Measurements from ENCODE around the gene GCHFR.
A peak's percentile ranks its signal among the peaks of the same experiment; 100 is the strongest.

The GCHFR gene

GRCh38 chr15:40754883-40755811 lies 8.7 kb upstream of the GCHFR start, which contains the start of gene RMDN3:
TSS of gene RMDN3 (minus strand) at chr15:40755254. CDS start at chr15:40754783, 471 bp downstream.
- peak; percentile 96 for DNase-seq (ENCODE audit: low spot score)

GRCh38 chr15:40755812-40756208 lies 8.1 kb upstream of the GCHFR start:
- DNase-seq (ENCODE audit: low spot score), result no peak

DNA sequence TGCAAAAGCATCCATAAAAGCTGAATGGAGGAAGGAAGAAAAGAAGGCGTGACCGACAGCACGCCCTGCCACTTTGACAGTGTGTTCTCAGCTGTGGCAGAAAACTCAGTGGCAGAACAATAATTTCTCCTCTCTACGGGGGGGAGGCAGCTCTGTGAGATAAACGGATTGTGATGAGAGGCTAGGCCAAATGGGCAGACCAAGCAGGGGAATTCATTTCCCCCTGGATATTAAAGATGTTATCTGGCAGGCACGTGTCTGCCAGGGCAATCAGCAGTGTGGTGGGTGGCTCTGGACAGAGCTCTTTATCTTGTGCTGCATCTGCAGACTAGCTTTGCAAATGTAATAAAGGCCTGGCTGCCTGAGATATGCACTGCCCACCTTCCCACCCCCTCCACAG lies 6.9 kb upstream of the GCHFR start:
- peak; percentile 44 for DNase-seq (ENCODE audit: low spot score)

GRCh38 chr15:40759961-40760360 lies 3.9 kb upstream of the GCHFR start:
- no peak for DNase-seq (ENCODE audit: low spot score)

DNA sequence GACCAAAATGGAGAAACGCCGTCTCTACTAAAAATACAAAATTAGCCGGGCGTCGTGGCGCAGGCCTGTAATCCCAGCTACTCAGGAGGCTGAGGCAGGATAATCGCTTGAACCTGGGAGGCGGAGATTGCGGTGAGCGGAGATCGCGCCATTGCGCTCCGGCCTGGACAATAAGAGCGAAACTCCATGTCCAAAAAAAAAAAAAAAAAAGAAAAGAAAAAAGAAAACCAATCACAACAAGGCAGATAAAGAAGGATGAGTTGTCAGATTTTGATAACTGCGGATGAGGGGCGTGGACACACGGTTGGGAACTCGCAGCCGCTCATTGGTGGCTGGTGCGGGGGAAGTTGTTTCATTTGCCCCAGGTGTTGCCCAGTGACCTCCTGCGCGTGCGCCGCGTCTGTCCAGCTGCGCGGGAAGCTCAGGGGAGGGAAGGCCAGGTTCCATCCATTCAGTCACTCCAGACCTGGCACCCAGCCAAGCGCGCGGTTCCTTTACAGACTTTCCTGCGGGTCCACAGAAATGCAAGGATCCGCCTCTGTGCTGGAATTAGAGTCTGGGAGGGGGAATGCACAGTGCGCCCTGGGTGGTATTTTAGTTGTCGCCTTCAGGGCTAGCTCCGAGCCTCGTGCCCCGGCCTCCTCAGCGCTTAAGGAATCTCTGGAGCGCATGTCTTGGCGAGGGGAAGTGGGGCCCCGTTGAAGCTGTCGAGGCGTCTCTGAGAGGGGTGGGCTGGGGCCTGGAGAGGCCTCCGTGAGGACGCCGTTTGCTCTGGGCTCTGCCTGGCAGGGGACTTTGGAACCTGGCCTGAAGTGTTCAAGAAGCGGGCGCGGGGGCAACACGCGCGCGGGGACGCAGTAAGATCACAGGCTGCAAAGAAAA lies 708 bp upstream of the GCHFR start:
- DNase-seq (ENCODE audit: low spot score), result peak; percentile 66

DNA sequence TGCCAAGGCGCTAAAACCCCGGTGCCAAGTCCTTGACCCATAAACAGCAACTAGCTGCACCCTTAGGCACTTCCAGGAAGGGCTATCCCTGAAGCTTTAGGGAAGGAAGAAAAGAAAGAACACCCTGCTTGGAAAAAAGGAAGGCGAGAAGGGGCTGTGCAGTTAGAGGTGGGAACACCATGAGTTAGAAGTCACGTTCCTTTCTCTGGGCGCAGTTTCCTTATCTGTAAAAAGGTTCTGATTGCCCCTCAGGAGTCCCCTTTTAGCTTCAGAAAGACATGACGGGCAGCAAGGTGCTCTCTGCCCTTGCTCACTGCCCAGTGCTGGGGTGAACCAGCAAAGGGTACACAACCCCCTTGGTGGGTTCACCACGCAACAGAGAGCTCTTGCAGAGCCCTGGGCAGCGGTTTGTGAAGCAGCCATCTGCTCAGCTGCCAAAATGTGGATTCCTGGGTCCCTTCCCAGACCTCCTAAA lies 798 bp downstream of the GCHFR start:
- DNase-seq (ENCODE audit: low spot score), result peak; percentile 52

DNA sequence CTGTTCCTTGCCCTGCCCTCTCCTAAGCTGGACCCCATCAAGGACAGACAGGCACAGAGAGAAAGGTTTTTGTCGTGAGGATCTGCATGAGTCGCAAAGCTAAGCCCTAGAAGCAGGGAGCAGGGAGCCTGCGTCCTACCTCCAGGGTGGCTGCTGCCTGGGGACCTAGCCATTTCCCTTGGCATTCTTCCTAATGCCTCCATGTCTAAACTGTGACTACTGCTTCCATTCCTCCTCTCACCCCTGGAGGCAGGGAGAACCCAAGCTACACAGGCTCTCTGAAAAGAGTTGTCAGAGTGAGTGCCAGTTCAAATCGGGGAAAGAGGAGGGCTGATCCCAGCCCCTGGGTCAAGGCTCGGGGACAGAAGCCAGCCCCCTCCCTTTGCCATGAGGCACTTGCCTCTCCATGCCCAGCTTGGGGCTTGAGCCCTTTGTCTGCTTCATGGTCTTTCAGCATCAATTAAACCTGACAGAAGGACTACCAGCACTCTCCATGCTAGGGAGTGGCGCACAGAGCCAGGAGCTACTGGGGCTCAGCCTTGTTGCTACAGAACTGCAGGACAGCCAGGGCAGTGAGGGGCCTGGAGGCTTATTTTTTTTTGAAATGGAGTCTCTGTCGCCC lies 2.4 kb downstream of the GCHFR start:
- DNase-seq (ENCODE audit: low spot score), result no peak

GRCh38 chr15:40766906-40767837 lies 3.3 kb downstream of the GCHFR start:
- DNase-seq (ENCODE audit: low spot score), result peak; percentile 44

- DNase-seq (ENCODE audit: low spot score), result no peak
Measured at GRCh38 chr15:40767838-40768500, 4.1 kb downstream of the GCHFR start.

DNA sequence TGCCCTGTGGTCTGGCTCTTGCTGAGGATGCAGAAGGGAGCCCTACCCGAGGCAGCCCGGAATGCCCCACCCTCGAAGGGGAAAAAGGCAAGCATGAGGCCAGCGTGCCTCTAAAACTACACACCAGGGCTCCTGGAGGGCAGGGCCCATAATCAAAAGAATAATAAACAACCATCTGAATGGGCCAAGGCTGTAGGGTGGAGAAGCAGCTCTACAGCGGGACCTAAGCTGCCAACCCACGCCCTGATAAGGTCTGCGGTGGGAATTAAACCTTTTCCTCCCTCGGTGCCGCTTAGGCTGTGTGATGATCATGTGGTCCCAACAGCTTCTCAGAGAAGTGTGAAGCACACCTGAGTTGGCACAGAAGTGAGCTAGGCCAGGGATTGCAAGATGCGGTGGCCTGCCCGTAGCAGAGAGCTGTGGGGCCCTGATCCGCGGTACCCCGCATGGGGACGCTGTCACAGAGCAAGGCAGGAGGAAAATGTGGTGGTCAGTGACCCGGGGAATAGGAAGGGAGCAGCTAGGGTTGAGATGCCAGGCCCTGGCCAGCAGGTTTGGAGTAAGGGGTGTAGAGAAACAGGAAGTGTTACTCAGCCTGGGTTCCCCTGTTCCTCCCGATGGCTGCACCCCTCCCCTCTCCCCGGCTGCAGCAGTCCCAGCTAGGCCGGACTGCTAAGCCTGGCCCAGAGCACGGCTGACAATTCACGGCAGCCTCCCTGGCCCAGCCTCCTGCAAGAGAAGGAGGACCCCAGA lies 4.8 kb downstream of the GCHFR start:
- peak; percentile 42 for DNase-seq (ENCODE audit: low spot score)

DNA sequence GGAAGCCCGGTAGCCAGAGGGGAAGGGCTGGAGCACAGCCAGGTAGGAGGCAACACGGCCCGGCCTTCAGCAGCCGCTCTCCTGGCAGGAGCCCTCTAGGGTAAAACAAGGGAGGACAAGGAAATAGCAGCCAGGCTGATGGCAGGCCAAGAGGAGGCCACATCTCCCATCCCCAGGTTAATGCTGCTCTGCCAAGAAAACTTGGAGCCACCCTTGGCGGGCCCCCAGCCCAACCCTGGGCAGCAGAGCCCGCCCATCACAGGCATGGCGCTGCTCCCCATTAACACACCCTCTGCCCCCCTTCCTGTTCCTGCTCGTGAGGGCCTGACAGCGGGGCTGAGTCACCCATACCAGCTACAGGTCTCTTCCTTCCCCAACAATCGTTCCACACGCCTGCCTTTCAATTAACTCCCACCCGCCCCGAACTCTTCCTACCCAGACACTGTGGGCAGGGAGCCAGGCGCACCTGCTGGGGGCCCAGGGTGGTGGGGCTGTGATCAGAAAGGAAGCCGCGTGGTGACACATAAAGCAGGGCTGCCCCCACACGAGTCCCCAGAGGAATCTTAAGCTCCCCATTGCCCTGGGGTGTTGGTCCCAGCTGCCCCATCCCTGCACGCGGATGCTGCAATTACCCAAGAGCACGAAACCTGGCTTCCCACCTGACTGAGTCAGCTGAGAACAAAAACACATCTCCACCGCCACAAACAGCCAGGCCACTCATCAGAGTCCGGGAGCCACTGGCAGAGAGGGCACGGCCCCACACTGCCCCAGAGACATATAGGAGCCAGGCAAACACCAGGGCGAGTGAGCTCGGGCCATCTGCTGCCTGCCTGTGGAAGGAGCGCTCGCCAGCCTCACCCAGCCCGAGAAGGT lies 5.6 kb downstream of the GCHFR start, which contains the start of gene C15orf62:
C15orf62 (plus strand) TSS at position 707 of the 873 bp plus-strand sequence. CDS start 516 bp downstream, outside the sequence.
- DNase-seq (ENCODE audit: low spot score), result peak; percentile 52

DNA sequence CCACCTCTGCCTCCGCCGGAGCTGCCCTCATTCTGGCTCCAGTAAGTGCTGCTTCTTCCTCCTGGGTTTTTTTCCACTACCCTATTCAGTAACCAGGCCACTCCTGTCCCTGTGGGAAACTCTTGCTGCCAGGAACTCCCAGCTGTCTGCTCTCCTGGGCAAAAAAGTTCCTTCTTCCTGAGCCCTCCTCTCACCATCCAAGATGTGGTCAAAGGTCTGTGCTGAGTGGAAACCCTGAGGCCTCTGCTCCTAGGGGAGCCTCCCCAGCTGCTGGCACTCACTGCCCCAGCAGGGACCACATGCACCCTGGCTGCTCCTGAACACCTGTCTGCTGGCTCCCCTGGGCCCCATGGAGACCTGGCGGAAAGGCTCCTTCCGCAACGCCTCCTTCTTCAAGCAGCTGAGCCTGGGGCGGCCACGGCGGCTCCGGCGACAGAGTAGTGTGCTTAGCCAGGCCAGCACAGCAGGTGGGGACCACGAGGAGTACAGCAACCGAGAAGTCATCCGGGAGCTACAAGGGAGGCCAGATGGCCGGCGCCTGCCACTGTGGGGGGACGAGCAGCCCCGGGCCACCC lies 6.4 kb downstream of the GCHFR start:
- DNase-seq (ENCODE audit: low spot score), result no peak

- no peak for DNase-seq (ENCODE audit: low spot score)
Measured at GRCh38 chr15:40771242-40771641, 7.4 kb downstream of the GCHFR start.

DNA sequence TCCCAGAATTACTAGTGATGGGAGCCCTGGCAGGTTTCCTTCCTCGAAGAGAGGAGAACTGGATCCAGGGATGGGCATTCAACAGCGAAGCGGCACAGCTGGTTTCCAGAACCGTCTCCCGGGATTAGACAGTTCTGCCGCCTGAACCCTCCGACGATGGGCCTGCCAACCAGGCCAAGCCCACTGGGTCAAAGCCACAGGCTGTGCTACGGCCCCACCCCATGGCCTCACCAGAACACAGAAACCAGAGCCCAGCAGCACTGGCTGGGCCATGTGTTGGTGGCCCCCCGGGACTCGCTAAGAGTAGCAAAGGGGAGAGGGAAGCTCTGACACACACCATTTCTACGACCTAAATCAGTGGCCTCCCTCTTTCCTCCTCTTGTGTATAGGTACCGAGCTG lies 8.1 kb downstream of the GCHFR start:
- DNase-seq (ENCODE audit: low spot score), result no peak

DNA sequence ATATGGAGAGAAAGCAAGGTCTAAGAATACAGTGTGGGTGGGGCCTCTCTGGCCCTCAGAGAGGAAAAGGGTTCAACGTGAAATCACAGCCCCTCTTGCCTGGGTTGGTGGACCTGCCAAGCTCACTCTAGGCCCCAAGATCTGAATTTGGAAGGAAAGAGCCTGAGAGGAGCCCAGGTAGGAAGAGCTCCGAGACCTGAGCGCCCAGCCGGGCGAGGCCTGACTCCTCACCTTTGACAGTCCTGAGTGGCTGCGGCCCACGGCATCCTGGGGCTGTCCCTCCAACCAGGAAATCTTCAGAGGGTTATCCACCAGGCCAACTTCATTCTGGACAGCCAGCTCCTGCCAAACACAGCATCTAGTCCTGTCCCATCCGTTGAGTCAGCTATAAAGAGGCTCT lies 9.6 kb downstream of the GCHFR start:
- DNase-seq (ENCODE audit: low spot score), result no peak

DNA sequence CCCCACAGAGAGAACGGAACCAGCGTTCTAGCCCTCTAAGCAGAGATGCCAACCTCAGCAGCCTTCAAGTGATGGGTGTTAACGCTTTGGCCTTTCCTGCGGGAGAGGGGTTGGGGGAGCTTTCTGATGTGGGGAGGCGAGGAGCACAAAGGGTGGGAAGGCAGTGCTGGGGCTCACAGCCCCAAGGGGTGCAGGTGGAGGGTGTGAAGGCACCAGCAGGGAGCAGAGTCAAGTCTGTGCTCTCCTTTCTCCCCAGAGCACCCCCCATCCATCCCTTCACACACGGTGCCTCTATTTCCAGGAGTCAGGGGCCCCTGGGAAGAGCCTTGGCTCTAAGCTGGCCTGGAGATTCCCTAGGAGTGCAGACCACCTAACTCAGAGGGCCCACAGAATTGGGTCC lies 10.0 kb downstream of the GCHFR start:
- no peak for DNase-seq (ENCODE audit: low spot score)

- no peak for DNase-seq (ENCODE audit: low spot score)
Measured at GRCh38 chr15:40775007-40775406, 11.1 kb downstream of the GCHFR start.

Data from hematopoietic multipotent progenitor cell treated with erythropoietin and hydrocortisone succinate and interleukin-3 and kit ligand, for 17 days (in vitro differentiated cells).